GM21723 (cell line): ENCODE results near the gene TK1.

Experiments
- ATAC-seq: cut with Tn5 transposase; IDR thresholded peaks from one replicate; pipeline ENCODE4 v1.9.1; 2021; ENCODE audit warnings: mild to moderate bottlenecking, moderate library complexity; ENCODE audit not compliant: unreplicated experiment

The TK1 gene

GRCh38 chr17:78135858-78136500, 50.9 kb downstream of the TK1 start:
- no peak for ATAC-seq

DNA sequence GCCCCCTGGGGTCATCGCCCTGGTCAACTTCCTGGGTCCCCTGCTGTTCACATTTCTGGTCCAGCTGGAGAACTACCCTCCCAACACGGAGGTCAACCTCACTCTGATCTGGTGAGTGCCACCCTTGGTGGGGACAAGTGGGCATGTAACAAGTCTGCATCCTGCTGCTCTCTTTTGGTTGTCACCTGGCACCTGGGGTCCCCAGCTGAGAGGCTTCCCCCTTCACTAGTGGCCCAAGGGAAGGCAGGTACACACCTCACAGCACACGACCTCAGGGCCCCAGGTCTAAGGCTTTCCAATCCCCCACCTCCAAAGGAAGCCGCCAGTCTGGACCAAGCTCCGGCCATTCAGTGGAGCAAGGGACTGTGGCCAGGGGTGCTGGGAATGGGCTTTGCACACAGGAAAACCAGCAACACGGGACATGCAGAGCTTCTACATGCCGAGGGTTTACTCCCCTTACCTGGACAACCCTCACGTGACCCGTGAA, 51.9 kb downstream of the TK1 start:
- no peak for ATAC-seq

DNA sequence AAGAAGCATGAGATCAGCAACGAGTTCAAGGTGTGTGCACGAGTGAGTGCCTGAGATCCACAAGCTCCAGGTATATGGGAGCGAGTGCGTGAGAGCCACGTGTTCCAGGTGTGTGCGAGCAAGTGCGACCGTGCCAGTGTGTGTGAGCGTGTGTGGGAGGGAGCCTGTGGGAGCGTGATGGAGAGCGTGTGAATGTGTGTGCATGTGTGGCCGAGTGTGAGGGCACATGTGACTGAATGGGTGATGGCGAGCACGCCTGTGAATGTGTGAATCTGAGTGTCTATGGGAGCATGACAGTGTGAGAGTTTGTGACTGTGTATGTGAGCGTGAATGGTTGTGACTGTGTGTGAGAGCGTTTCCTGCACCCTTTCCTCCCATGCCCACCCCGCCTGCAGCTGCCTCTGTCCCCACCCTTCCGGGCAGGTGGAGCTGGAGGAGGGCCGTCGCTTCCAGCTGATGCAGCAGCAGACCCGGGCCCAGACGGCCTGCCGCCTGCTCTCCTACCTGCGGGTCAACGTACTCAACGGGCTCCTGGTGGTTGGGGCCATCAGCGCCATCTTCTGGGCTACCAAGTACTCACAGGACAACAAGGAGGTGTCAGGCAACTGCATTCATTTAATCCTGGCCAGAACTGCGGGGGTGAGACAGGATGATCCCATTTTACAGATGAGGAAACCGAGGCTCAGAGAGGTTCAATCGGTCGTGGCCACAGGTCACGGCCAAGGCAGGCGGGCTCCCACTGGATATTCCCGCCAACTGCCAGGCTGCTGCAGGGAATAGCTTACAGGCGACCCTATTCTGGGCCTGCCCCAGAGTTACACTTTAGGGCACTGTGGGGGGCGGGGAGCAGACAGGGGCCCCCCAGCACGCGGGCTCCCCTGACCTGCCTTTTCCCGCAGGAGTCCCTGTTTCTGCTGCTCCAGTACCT, 52.6 kb downstream of the TK1 start:
- ATAC-seq = no peak

- no peak for ATAC-seq
These were observed 53.5 kb downstream of the TK1 start for GRCh38 chr17:78133179-78133951.

- ATAC-seq = no peak
These were observed 54.1 kb downstream of the TK1 start for GRCh38 chr17:78132767-78133178.

- no peak for ATAC-seq
These were observed 54.7 kb downstream of the TK1 start for GRCh38 chr17:78132084-78132676.

GRCh38 chr17:78131172-78132083, 55.4 kb downstream of the TK1 start:
- ATAC-seq = no peak

GRCh38 chr17:78130437-78131101, 56.3 kb downstream of the TK1 start, which contains the start of gene TMC8:
Gene TMC8, plus strand, starts transcription at chr17:78130771. Its CDS starts 818 bp downstream, at chr17:78131589.
- ATAC-seq = no peak

- no peak for ATAC-seq
These were observed 56.8 kb downstream of the TK1 start for GRCh38 chr17:78130090-78130436.

DNA sequence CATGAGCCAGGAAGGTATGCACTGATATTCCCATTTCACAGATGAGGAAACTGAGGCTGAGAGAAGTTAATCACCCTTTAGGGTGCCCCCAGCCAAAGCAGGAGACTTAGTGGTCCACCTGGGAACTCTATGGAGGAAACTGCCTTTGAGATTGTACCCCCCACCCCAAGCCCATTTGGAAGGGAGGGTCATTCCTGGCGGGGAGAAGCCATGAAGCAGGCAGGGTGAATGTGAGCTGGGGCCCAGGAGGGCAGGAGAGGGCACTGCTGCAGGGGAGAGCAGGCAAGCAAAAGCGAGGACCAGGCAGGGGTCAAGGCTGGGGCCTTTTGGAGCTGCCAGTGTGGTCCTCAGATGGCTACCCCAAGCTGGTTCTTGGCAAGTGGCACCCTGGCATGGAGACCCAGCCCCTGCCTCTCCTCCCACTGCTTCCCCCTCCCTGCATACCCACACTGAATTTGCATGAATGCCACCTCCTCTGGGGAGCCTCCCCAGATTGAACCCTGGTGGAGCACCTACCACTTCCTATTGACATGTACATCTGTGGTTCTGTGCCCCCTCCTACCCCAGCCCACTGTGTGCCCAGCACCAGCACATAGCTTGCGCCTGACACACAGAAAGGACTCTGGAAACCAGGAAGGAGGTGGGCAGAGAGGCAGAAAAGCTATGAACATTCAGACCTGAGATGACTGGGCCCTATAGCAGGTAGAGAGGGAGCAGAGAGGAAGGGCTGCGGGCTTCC, 57.3 kb downstream of the TK1 start:
- ATAC-seq = no peak

- no peak for ATAC-seq
These were observed 58.1 kb downstream of the TK1 start, which contains the start of gene TMC6 for GRCh38 chr17:78128551-78129350. Gene TMC6, minus strand, starts transcription at chr17:78128755. Its CDS starts 1,923 bp downstream, at chr17:78126832.

DNA sequence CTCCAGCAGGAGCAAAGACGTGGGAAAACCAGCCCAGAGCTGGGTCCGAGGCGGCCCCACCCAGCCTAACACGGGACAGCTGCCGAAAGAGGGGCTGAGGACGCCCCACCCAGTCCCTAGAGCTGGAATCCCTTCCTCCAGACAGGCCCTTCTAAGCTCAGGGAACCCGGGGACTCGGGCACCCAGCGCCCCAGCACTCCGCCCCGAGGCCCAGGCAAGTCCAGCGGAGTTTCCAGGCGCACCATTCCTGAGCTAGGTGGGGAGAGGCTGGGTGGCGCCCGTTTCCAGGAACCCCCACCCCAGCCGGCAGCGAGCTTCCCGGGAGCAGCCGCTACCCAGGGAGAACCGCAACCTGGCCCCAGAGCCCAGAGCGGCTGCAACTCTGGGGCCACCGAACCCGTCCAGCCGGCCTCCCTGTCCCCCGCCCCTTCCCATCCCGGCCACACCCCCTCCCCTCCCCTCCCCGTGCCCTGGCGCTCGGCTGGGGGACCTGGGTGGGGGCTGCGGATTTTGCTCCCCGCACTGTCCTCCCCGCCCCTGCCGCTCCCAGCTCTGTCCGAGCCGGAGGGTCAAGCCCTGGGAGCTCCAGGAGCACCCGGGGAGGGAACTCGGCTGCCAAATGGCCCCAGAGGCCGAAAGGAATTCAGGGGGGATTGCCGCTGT, 58.8 kb downstream of the TK1 start:
- ATAC-seq = no peak

DNA sequence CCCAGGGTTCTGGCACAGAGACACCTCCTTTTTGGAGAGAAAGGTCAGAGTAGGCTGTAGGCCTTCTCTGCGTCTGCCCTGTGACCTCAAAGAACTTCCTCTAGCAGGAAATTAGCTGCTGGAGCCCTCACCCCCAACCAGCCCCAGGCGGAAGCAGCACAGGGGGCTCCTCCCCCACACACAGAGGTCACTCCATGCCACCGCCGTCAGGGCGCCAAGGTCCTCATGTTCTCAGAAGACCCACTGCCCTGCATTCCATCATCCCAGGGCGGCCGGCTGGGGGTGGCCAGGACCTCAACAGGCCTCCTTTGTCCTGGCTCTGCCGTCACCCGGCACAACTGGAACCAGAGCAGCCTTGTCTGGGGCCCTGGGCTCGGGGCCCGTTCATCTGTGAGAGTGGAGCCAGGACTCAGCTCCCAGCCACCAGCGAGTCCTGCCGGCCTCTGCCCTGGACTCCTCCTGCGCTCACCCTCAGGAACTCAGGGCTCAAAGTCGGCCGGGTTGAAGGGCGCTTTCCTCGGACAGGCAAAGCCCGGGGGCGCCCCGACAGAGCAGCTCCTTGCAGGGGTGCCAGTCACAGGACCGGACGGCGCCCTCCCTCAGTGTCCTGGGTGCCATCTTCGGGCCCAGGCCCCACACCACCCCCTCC, 59.5 kb downstream of the TK1 start:
- no peak for ATAC-seq

DNA sequence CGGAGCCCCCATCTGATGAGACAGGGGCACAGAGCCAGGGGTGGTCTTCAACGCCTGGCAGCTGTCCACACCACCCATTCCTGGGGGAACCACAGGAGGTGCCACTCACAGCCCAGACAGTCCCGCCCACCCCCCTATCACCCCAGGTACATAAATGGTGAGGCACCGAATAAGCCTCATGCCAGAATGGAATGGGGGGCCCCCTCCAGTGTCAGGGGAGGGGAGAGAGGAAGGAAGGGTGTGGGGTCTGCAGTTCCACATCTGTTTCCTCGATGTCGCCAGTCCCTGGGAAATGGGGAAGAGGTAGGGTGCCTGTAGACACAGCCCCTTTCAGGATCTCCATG, 60.0 kb downstream of the TK1 start:
- ATAC-seq = no peak

DNA sequence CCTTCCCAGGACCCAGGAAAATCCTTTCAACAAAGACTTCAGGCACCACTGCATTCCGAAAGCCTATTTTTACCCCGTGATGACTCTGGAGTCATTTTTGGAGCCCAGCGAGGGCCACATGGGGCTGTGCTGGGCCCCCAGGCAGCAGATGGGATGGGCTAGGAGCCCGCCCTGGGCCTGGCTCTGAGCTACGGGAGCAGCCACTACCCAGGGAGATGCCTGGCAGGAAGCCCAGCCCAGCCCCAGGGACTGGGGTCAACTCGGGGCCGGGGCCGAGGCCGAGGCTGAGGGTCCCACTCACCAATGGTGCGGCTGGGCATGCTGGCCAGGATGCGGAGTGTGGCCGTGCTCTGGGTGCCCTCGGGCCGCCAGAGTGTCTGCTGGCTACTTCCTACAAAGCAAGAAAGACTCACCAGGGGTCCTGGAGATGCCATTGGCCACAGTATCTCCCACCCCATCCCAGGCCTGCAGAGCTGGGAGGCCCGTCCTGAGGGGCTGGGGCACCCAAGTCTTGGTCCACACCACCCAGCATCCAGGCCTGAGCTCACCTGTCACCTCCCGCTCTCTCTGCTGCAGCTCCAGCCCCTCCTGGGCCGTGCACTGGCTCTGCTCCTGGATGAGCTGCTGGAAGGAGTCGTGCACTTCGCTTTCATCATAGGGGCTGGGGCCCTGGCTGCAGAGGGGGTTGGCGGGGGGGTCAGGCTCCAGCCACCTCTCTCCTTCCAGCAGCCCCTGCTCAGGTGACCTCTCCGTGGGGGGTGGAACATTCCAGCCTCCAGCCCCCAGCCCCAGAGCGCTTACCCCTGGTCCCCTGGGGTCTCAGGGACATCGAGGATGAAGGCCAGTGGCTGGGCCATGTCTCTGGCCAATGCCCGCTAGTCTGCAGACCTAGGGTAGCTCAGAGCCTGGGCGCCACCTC, 60.6 kb downstream of the TK1 start:
- ATAC-seq = no peak
